B cell (primary cell): ENCODE results near the gene ELF4. TPM values are rescaled to one million over a fixed set of nuclear protein-coding genes. Genes with fewer than 3 reads are reported as not detected.

Experiments used
- ATAC-seq: fragments of 200-7000 bp; cut with Tn5 transposase; one replicate; pipeline ENCODE4 v1.10.0; 2021; ENCODE audit warnings: low read depth, mild to moderate bottlenecking, moderate number of reproducible peaks, moderate library complexity
- CTCF ChIA-PET: fragments of 350-600 bp; sonication (Branson Sonifier 250); formaldehyde crosslinking; loops from one replicate; lab custom pipeline; 2021; ENCODE audit warnings: antibody characterized with exemption, inconsistent platforms; lab: Charles Lee
- POLR2A ChIA-PET: fragments of 350-600 bp; sonication (Branson Sonifier 250); formaldehyde crosslinking; loops from one replicate; lab custom pipeline; 2021; ENCODE audit warnings: antibody characterized with exemption; lab: Charles Lee
- DNase-seq: peaks from one replicate; pipeline ENCODE4 v3.0.0; 2013
- H2AFZ ChIP-seq: 2 replicates; pipeline ENCODE4 v1.6.1; 2012; ENCODE audit warnings: mild to moderate bottlenecking, low read depth, low read length; ENCODE audit not compliant: insufficient read depth, poor library complexity, severe bottlenecking
- H3K27ac ChIP-seq, 2 donors: 1 replicate in 1 of 2; 2 replicates in 1 of 2; pipeline ENCODE4 v1.5.1; 2012 to 2013; ENCODE audit warnings: low read length in 2 of 2, mild to moderate bottlenecking in 2 of 2, moderate library complexity in 1 of 2
- H3K27me3 ChIP-seq, 4 experiments: fragments of 200-600 bp in 1 of 4; sonication (generic) in 1 of 4; replicated peaks in 1 of 4; 1 replicate in 2 of 4; 2 replicates in 2 of 4; pipeline versions ENCODE4 v1.6.1 to v1.7.0; 2013 to 2016; ENCODE audit warnings: low read length in 3 of 4, mild to moderate bottlenecking in 2 of 4, mixed read lengths in 1 of 4, moderate library complexity in 1 of 4; ENCODE audit not compliant: insufficient read depth in 4 of 4, control insufficient read depth in 3 of 4; ENCODE audit errors: control extremely low read depth in 1 of 4
- H3K36me3 ChIP-seq, 2 experiments: replicated peaks in 1 of 2; 1 replicate in 1 of 2; 2 replicates in 1 of 2; pipeline versions ENCODE4 v1.6.1 to v1.7.1; 2013; ENCODE audit warnings: low read length in 1 of 2; ENCODE audit not compliant: insufficient read depth in 2 of 2, control insufficient read depth in 1 of 2; ENCODE audit errors: control extremely low read depth in 1 of 2, extremely low read depth in 1 of 2
- H3K4me1 ChIP-seq, 2 donors: fragments of 200-600 bp in 1 of 2; sonication (generic) in 1 of 2; 1 replicate in 1 of 2; 2 replicates in 1 of 2; pipeline versions ENCODE4 v1.5.1 to v1.6.1; 2013 to 2017; ENCODE audit warnings: low read length in 2 of 2; ENCODE audit not compliant: control insufficient read depth in 2 of 2, insufficient read depth in 2 of 2
- H3K4me2 ChIP-seq: replicated peaks from 2 replicates; pipeline ENCODE3; 2012; ENCODE audit warnings: mild to moderate bottlenecking, low read depth, low read length; ENCODE audit not compliant: poor library complexity, severe bottlenecking
- H3K4me3 ChIP-seq, 5 experiments: fragments of 200-600 bp in 1 of 5; sonication (generic) in 1 of 5; 1 replicate in 3 of 5; 2 replicates in 2 of 5; pipeline versions ENCODE4 v1.5.1 to v1.7.0; 2011 to 2016; ENCODE audit warnings: low read length in 4 of 5, mild to moderate bottlenecking in 4 of 5, low read depth in 2 of 5, control low read depth in 1 of 5, moderate library complexity in 1 of 5; ENCODE audit not compliant: insufficient read depth in 1 of 5; ENCODE audit errors: control extremely low read depth in 1 of 5, extremely low read depth in 1 of 5
- H3K79me2 ChIP-seq: fragments of 200-600 bp; sonication (generic); one replicate; pipeline ENCODE4 v1.6.0; 2016; ENCODE audit warnings: low read length; ENCODE audit not compliant: control insufficient read depth, insufficient read depth
- H3K9ac ChIP-seq: fragments of 200-600 bp; sonication (generic); 2 replicates; pipeline ENCODE4 v1.6.1; 2017; ENCODE audit warnings: mild to moderate bottlenecking, low read length, moderate library complexity
- H3K9me3 ChIP-seq, 3 donors: one replicate each; pipeline versions ENCODE4 v1.6.1 to v1.7.1; 2013; ENCODE audit warnings: low read length in 2 of 3; ENCODE audit not compliant: control insufficient read depth in 2 of 3, insufficient read depth in 1 of 3; ENCODE audit errors: control extremely low read depth in 1 of 3
- H4K20me1 ChIP-seq: 2 replicates; pipeline ENCODE4 v1.6.0; 2012; ENCODE audit warnings: mild to moderate bottlenecking, low read length; ENCODE audit not compliant: insufficient read depth, control insufficient read depth, poor library complexity, severe bottlenecking
- H3K27ac Mint-ChIP-seq: one replicate; pipeline ENCODE4 v1.8.0; 2021; ENCODE audit warnings: mixed read lengths
- H3K27me3 Mint-ChIP-seq: one replicate; pipeline ENCODE4 v1.8.0; 2021; ENCODE audit warnings: mixed read lengths
- H3K4me1 Mint-ChIP-seq: one replicate; pipeline ENCODE4 v1.8.0; 2021; ENCODE audit warnings: mixed read lengths
- H3K4me3 Mint-ChIP-seq: one replicate; pipeline ENCODE4 v1.8.0; 2021; ENCODE audit warnings: mixed read lengths
- H3K9me3 Mint-ChIP-seq: one replicate; pipeline ENCODE4 v1.8.0; 2022; ENCODE audit warnings: mixed read lengths; ENCODE audit not compliant: insufficient read depth
- EZH2 ChIP-seq: IDR thresholded peaks from 2 replicates; pipeline ENCODE4 v1.6.1; 2012; ENCODE audit warnings: borderline replicate concordance, low read depth, mild to moderate bottlenecking, moderate library complexity, low read length; ENCODE audit not compliant: insufficient read depth, poor library complexity, severe bottlenecking
- WGBS: methylation state at CpG from one replicate; pipeline ENCODE4 v1.1.5; 2013; ENCODE audit warnings: missing lambda C conversion rate; ENCODE audit not compliant: insufficient coverage; 5-methylcytosine and 5-hydroxymethylcytosine counted together
- intact Hi-C: fragments of 100-400 bp; cut with micrococcal nuclease; formaldehyde crosslinking; loops from one replicate; pipeline ENCODE4 v1.10.0; 2022
- polyA plus RNA-seq: library from polyadenylated mRNA; depleted of rRNA; stranded (reverse); fragments of >200 nt; gene quantifications from 2 replicates; pipeline ENCODE4 v1.2.3, GENCODE V29; 2012
- total RNA-seq, 2 donors: library from RNA; stranded (reverse); fragments of 120-200 nt in 1 of 2; gene quantifications; 1 replicate in 1 of 2; 2 replicates in 1 of 2; pipeline versions ENCODE4 v1.2.3 to v1.2.4, GENCODE V29; 2013 to 2022
- TF ChIP-seq, protein P1 (sequence below): fragments of 200-600 bp; IDR thresholded peaks from one replicate; pipeline ENCODE4 v1.8.0; 2022; ENCODE audit warnings: antibody characterized with exemption, mild to moderate bottlenecking

The ELF4 gene
- total and polyA plus RNA-seq, 2 donors (not counting 1 experiment from before 2014, with no cell fraction given), result 24.7 to 26.3 TPM

- WGBS, result 60% methylated on average over 2 of the region's 5 CpGs
- ATAC-seq (no peak), DNase-seq (no peak)
- H3K9me3 ChIP-seq, result no peaks in the 10 kb centered on the region
- H3K9me3 Mint-ChIP-seq, result no peaks in the 10 kb centered on the region
- H2AFZ ChIP-seq, result no peak overlapping the region
- TF ChIP-seq, protein P1, sequence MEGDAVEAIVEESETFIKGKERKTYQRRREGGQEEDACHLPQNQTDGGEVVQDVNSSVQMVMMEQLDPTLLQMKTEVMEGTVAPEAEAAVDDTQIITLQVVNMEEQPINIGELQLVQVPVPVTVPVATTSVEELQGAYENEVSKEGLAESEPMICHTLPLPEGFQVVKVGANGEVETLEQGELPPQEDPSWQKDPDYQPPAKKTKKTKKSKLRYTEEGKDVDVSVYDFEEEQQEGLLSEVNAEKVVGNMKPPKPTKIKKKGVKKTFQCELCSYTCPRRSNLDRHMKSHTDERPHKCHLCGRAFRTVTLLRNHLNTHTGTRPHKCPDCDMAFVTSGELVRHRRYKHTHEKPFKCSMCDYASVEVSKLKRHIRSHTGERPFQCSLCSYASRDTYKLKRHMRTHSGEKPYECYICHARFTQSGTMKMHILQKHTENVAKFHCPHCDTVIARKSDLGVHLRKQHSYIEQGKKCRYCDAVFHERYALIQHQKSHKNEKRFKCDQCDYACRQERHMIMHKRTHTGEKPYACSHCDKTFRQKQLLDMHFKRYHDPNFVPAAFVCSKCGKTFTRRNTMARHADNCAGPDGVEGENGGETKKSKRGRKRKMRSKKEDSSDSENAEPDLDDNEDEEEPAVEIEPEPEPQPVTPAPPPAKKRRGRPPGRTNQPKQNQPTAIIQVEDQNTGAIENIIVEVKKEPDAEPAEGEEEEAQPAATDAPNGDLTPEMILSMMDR, result no peak
- TF ChIP-seq EZH2, result no peak
- H3K4me1 Mint-ChIP-seq, result no peaks in the 10 kb centered on the region
- intact Hi-C loops, result no loop called here
- H3K27ac Mint-ChIP-seq, result no peak overlapping the region
- H3K9ac ChIP-seq, result no peak overlapping the region
- no peaks in the 10 kb centered on the region for H4K20me1 ChIP-seq
- ChIA-PET CTCF (interaction anchor here (1.1 kb wide), 1 partner anchor 87 kb away, joined by 3 read pairs; no protein-coding TSS in a partner anchor), POLR2A (no interaction called here)
- peaks cover 0 to 33% of the 10 kb centered on the region in 2 experiments for H3K36me3 ChIP-seq
- H3K27me3 ChIP-seq, result no peaks in the 10 kb centered on the region
- no peaks in the 10 kb centered on the region for H3K79me2 ChIP-seq
- no peaks in the 10 kb centered on the region for H3K27me3 Mint-ChIP-seq
- H3K4me3 ChIP-seq, result no peak overlapping the region
- H3K4me2 ChIP-seq, result no peak overlapping the region
- no peaks in the 10 kb centered on the region for H3K4me1 ChIP-seq
- H3K27ac ChIP-seq, result no peak overlapping the region
- H3K4me3 Mint-ChIP-seq, result no peak overlapping the region
Observed at GRCh38 chrX:130147631-130148030, 37.3 kb upstream of the ELF4 start.

DNA sequence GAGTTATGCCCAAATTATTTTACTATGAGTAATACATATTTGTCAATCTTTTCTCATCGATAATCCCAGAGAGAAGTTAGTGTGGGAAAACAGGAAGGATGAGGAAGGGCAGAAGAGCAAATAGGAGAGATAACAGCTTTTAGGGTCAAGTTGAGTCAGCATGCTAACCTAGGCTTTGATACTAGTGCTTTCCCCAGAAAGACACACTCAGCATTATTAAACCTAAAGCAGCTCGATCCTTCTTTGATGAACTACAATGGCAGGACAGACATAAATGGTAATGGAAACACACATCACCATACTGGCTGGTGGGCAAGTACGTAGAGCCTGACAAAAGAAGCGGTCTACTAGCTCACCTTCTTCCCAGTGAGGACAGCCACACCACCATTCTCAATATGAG lies 34.8 kb upstream of the ELF4 start:
- Histone ChIP-seq H2AFZ (no peak overlapping the region), H3K27me3 (no peaks in the 10 kb centered on the region), H4K20me1 (no peaks in the 10 kb centered on the region), H3K79me2 (no peaks in the 10 kb centered on the region), H3K27ac (no peak overlapping the region), H3K4me2 (no peak overlapping the region), H3K4me1 (no peaks in the 10 kb centered on the region), H3K4me3 (no peak overlapping the region), H3K9ac (no peak overlapping the region), H3K36me3 (peaks cover 0 to 40% of the 10 kb centered on the region in 2 experiments), H3K9me3 (no peaks in the 10 kb centered on the region)
- no peaks in the 10 kb centered on the region for H3K9me3 Mint-ChIP-seq
- no peaks in the 10 kb centered on the region for H3K4me1 Mint-ChIP-seq
- TF ChIP-seq EZH2, result no peak
- ATAC-seq (no peak), DNase-seq (no peak)
- ChIA-PET POLR2A (no interaction called here), CTCF (interaction anchor here (0.6 to 1.3 kb wide), 3 partner anchors 52 to 66 kb away, joined by 3 to 4 read pairs (median 4); no protein-coding TSS in a partner anchor)
- no peak overlapping the region for H3K4me3 Mint-ChIP-seq
- no peak overlapping the region for H3K27ac Mint-ChIP-seq
- intact Hi-C loops, result no loop called here
- no peaks in the 10 kb centered on the region for H3K27me3 Mint-ChIP-seq
- WGBS, result no CpG with 5 or more reads among the region's 4 CpGs
